OCI-LY7 (cell line): ENCODE results near the gene FRMD5.

ENCODE experiments used
- CTCF ChIP-seq: fragments of 200-600 bp; sonication (generic); conservative IDR thresholded peaks from 2 replicates; pipeline ENCODE4 v1.5.1; 2014; ENCODE audit warnings: mild to moderate bottlenecking, antibody characterized with exemption, low read length, moderate library complexity, mixed read lengths
- EZH2phosphoT487 ChIP-seq: fragments of 200-600 bp; sonication (generic); IDR thresholded peaks from 2 replicates; pipeline ENCODE4 v1.6.1; 2018; ENCODE audit warnings: low read depth, borderline replicate concordance, mild to moderate bottlenecking, mixed run types, antibody characterized with exemption, low read length, moderate library complexity, mixed read lengths

DNA sequence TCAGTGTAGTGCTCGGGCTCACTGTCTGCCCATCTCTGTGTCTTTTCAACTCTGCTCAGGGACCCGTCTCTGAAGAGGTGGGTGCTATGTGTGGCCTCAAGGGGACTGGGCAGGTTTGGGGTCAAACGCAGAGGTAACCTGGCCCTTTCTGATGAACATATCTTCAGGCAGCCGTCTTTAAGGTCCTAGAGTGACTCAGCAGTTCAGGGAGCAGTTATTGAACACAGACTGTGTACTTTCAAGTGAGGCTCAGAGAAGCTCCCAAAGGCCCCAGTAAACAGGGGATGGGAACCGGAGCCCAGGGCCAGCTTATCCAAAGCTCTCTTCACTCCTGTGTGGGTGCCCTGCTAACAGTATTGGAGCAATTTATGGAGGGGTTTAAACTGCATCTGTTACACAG, 295.1 kb downstream of the FRMD5 start:
- no peak for TF ChIP-seq CTCF
- TF ChIP-seq EZH2phosphoT487 = no peak
